Memory B cell (primary cell): Measurements from ENCODE around the gene IDE.
"Not testable (repeated sequence)": the region's sequence is repeated elsewhere in the genome, so short reads cannot be mapped to it uniquely, and the experiment has no call there.

ENCODE experiments used
- ATAC-seq: fragments of 150-1000 bp; cut with Tn5 transposase; 2 replicates; pipeline ENCODE4 v1.10.0; 2021; ENCODE audit warnings: low read depth, mild to moderate bottlenecking, moderate library complexity
- DNase-seq, 2 donors: peaks; one replicate each; pipeline ENCODE4 v3.0.0; 2022; ENCODE audit warnings: low spot score in 2 of 2
- H3K27ac Mint-ChIP-seq: one replicate; pipeline ENCODE4 v1.8.0; 2022; ENCODE audit warnings: mild to moderate bottlenecking, moderate library complexity, mixed read lengths
- H3K27me3 Mint-ChIP-seq: one replicate; pipeline ENCODE4 v1.8.0; 2022; ENCODE audit warnings: mixed read lengths
- H3K36me3 Mint-ChIP-seq: one replicate; pipeline ENCODE4 v1.8.0; 2022; ENCODE audit warnings: mild to moderate bottlenecking, mixed read lengths
- H3K4me1 Mint-ChIP-seq: one replicate; pipeline ENCODE4 v1.8.0; 2022; ENCODE audit warnings: mixed read lengths
- H3K4me3 Mint-ChIP-seq: one replicate; pipeline ENCODE4 v1.8.0; 2022; ENCODE audit warnings: mild to moderate bottlenecking, moderate library complexity, mixed read lengths
- H3K9me3 Mint-ChIP-seq: one replicate; pipeline ENCODE4 v1.8.0; 2022; ENCODE audit warnings: mixed read lengths

IDE gene

DNA sequence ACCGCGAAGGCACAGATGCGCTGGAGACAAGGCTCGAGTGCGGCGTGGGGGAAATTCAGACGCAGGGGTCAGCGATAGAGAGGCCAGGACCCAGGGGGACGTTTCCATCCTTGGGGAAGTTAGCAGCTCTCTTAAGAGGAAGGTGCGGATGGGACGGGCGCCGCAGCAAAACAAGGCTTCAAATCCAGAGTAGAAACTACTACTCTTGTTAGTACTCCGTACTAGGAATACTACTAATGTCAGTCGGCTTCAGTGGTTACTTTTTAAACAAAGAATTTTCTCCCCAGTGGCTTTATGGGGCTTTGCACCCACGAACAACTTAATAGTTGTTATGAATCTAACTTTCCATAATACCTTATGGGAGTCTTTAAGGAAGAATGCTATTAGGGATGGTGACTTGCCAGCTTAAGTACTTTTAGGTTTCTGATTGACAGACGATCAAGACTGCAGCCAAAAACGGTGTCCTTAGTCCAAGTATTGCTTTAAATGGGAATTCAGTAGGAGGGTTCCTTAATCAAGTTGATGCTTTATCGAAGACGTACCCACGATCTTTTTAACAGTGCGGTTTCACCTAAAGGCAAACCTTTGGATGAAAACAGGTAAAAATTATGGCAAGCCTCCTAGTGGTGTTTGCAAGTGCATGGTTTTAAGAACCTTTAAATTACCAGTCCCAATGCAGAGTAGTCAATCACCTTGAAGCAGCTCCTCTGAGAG, 812 bp upstream of the IDE start:
- Mint-ChIP-seq H3K4me3 (peak overlapping the region; percentile 91), H3K4me1 (peaks cover 19% of the 10 kb centered on the region), H3K9me3 (no peaks in the 10 kb centered on the region), H3K36me3 (no peaks in the 10 kb centered on the region), H3K27ac (peak overlapping the region; percentile 84), H3K27me3 (no peaks in the 10 kb centered on the region)
- DNase-seq (peak; percentile 11 to 81), ATAC-seq (peak; percentile 57)

DNA sequence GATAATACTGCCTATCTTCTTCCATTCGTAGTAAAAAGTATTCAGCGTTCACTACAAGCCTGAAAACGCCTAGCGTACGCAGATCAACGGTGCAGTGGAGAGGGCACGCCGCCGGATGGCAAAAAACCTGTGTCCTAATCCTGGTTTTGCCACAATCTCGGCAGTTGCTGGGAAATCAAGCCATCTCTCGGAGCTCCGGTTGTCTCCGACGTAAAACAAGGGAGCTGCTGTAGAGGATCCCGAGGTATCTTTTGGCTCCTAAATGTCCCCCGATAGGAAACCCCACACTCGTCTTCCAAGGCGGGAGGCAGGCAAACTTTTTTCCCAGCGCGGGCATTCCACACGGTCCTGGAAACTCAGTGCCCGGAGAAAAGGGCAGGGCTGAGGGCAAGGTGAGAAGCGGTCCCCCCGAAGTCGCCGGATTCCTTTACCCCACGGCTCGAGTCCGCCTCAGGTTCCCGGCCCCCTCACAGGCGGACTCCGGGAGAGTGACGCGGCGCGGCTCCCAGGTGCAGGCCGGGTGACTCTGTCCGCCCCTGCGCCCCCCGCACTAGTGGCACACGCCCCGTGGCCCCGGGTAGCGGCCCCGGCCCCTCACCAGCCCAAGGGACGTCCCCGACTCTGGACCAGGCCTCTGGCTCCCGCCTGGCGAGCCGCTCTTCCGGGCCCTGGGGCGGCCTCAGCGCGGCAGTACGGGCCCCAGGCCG, 649 bp downstream of the IDE start:
- ATAC-seq = peak; percentile 12
- H3K27me3 Mint-ChIP-seq = no peaks in the 10 kb centered on the region
- H3K4me3 Mint-ChIP-seq = peak overlapping the region; percentile 91
- no peaks in the 10 kb centered on the region for H3K9me3 Mint-ChIP-seq
- H3K4me1 Mint-ChIP-seq = peaks cover 24% of the 10 kb centered on the region
- peak overlapping the region; percentile 84 for H3K27ac Mint-ChIP-seq
- no peaks in the 10 kb centered on the region for H3K36me3 Mint-ChIP-seq
- peak; percentile 21 to 23 for DNase-seq

DNA sequence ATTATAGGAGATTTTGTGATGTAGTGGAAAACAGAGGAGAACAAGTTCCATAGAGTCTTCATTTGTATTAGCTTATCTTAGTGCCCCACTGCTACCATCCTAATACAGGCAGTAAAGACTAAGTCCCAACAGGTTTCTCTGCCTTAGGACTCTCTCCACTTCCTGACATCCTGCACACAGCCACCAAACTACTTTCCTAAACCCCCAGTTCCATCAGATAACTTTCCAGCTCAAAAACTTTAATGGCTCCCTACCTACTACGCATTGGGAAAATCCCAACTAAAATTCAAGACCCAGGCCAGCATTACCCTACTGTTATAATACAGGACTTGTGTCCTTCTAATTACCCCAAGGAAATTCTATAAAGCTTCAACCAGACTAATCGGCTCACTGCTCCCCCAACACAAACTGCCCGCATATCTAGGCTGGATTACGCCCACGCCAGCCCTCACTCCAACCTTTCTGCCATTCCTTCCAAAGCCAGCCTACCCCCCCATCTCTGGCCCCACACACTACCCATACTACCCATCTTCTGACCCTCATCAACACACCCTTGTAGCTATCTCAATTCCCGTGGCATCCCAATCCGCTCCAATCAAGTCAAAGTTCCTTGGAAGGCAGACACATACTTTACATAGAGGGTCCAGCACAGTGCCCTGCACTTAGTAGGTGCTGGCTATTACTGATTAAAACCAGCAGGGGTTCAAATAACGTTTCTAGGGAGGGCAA, 1.4 kb downstream of the IDE start:
- peak overlapping the region; percentile 91 for H3K4me3 Mint-ChIP-seq
- peaks cover 29% of the 10 kb centered on the region for H3K4me1 Mint-ChIP-seq
- no peak for ATAC-seq
- DNase-seq = no peak
- no peaks in the 10 kb centered on the region for H3K36me3 Mint-ChIP-seq
- no peaks in the 10 kb centered on the region for H3K9me3 Mint-ChIP-seq
- no peaks in the 10 kb centered on the region for H3K27me3 Mint-ChIP-seq
- H3K27ac Mint-ChIP-seq = peak overlapping the region; percentile 1

DNA sequence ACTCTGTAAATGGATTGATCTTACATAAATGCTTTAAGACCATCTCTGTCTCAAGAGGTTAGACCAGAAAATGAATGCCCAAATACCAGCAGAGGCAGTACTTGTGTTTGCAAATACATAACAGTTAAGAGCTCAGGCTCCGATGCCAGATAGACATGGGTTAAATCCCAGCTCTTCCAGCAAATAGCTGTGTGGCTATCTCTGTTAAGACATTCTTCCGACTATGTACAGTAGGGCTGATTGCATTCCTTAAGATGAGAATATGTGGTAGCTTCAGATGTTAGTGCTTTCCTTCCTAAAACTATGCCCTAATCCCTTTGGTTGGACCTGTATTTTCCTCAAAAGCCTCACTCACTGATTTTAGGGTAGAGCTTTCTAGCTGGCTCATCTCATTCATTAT, 2.2 kb downstream of the IDE start:
- peaks cover 32% of the 10 kb centered on the region for H3K4me1 Mint-ChIP-seq
- no peak overlapping the region for H3K4me3 Mint-ChIP-seq
- H3K27ac Mint-ChIP-seq = no peak overlapping the region
- DNase-seq = no peak
- no peaks in the 10 kb centered on the region for H3K27me3 Mint-ChIP-seq
- H3K9me3 Mint-ChIP-seq = no peaks in the 10 kb centered on the region
- no peaks in the 10 kb centered on the region for H3K36me3 Mint-ChIP-seq
- no peak for ATAC-seq

DNA sequence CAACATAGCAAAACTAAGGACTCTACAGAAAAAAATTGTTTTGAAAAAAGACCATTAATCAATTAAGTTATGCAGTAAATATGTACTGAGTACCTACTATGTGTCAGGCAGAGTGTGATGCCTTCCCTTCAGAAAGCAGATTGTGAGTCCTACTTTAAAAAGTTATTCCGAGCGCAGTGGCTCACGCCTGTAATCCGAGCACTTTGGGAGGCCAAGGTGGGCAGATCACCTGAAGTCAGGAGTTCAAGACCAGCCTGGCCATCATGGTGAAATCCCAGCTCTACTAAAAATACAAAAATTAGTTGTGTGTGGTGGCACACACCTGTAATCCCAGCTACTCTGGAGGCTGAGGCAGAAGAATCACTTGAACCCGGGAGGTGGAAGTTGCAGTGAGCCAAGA, 4.2 kb downstream of the IDE start:
- H3K27me3 Mint-ChIP-seq, ATAC-seq: not testable (repeated sequence)
- H3K4me1 Mint-ChIP-seq = peaks cover 35% of the 10 kb centered on the region

DNA sequence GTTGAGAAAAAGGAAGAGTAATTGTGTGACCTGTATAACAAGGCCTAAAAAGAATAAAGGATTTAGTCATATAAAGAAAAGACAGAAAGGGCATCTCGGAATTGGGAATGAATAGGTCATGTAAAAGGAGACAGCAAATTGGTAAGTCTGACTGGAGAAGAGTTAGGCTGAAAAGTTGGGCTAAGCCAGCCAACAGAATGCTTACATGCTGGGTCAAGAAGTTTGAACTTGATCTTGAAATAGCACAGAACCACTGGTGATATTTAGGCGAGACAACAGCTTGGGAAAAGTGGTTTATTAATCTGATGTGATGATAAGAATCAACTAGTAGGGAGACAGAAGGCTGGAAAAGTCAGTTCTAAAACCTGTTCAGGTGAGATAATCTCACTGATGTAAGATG, 4.8 kb downstream of the IDE start:
- DNase-seq = no peak
- Mint-ChIP-seq H3K27ac (peak overlapping the region; percentile 60), H3K4me1 (peaks cover 35% of the 10 kb centered on the region), H3K27me3 (no peaks in the 10 kb centered on the region), H3K36me3 (peaks cover 6% of the 10 kb centered on the region), H3K9me3 (peaks cover 3% of the 10 kb centered on the region), H3K4me3 (no peak overlapping the region)
- ATAC-seq = no peak

More for the DNA sequence above, 4.2 kb downstream of the IDE start:
- H3K9me3 Mint-ChIP-seq, H3K4me3 Mint-ChIP-seq, H3K36me3 Mint-ChIP-seq, DNase-seq: not testable (repeated sequence)
- H3K27ac Mint-ChIP-seq = peak overlapping the region; percentile 60

DNA sequence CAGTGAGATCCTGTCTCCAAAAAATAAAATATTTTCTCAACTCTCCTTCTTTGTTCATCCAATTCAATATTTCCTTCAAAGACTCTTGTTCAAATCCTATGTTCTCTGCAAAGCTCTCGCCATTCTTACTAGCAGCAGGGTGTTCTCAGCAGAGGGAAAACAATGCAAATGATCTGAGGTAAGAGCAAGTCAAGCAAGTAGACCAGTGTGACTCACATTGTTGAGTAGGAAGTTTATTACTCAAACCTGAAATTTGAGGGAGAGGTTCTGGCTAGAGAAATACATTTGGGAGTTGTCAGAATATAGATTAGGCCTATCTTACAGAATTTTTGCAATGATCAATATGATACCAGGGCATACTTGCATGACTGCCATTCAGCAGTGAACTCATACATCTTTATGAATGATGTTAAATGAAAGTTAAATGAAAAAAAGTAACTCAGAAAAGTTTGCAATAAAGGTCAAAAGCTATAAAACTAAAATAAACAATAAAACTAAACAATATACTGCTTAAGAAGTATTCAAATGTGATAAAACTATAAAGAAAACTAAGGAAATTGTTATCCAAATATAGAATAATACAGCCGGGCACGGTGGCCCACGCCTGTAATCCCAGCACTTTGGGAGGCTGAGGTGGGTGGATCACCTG, 5.8 kb downstream of the IDE start:
- H3K27me3 Mint-ChIP-seq = no peaks in the 10 kb centered on the region
- H3K36me3 Mint-ChIP-seq = peaks cover 8% of the 10 kb centered on the region
- peak overlapping the region; percentile 15 for H3K4me3 Mint-ChIP-seq
- peaks cover 3% of the 10 kb centered on the region for H3K9me3 Mint-ChIP-seq
- DNase-seq (no peak), ATAC-seq (peak; percentile 71)
- H3K4me1 Mint-ChIP-seq = peaks cover 35% of the 10 kb centered on the region
- no peak overlapping the region for H3K27ac Mint-ChIP-seq

DNA sequence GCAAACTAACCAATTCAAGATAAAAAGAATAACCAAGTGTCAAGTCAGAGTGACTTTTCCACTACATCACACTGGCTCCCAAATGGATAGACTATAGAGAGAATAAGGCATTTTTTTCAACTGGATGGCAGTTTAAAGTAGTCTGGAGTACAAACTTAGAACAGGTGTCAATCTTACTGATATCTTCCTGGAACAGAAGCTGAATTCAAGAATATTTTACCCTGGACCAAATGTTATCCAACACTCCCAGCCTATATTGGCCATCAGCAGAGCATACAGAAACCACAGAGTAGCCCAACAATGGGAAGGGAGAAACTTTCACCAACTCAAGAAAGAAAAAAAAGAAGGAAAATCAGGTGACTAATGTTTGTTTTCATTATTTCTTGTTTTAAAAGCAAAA, 11.5 kb downstream of the IDE start:
- peaks cover 5% of the 10 kb centered on the region for H3K9me3 Mint-ChIP-seq
- H3K27me3 Mint-ChIP-seq = no peaks in the 10 kb centered on the region
- H3K36me3 Mint-ChIP-seq = peaks cover 29% of the 10 kb centered on the region

DNA sequence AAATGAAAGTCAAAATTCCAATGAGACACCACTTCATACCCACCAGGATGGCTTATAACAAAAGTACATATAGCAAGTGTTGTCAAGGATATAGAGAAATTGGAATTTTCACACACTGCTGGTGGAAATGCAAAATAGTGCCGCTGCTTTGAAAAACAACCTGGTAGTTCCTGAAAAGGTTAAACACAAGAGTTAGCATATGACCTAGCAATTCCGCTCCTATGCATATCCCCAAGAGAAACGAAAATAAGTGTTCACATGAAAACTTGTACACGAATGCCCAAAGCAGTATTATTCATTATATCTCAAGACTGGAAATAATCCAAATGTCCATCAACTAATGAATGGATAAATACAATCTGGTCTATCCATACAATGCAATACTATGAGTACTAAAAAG, 14.8 kb downstream of the IDE start:
- Mint-ChIP-seq H3K4me3 (no peak overlapping the region), H3K27me3 (no peaks in the 10 kb centered on the region), H3K36me3 (peaks cover 32% of the 10 kb centered on the region), H3K4me1 (peaks cover 6% of the 10 kb centered on the region), H3K9me3 (peaks cover 2% of the 10 kb centered on the region), H3K27ac (no peak overlapping the region)
- no peak for DNase-seq
- ATAC-seq = no peak

More for the DNA sequence above, 11.5 kb downstream of the IDE start:
- Mint-ChIP-seq H3K27ac (peak overlapping the region; percentile 51), H3K4me3 (no peak overlapping the region), H3K4me1 (peaks cover 17% of the 10 kb centered on the region)
- no peak for DNase-seq
- no peak for ATAC-seq

DNA sequence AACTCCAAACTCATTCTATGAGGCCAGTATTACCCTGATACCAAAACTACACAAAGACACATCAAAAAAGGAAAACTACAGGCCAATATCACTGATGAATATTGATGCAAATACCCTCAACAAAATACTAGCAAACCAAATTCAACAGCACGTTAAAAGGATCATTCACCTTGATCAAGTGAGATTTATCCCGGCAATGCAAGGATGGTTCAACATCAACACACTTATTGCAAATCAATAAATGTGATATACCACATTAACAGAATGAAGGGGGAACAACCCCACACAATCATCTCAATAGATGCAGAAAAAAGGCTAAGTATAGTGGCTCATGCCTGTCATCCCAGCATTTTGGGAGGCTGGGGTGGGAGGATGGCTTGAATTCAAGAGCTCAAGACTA, 19.9 kb downstream of the IDE start:
- Mint-ChIP-seq H3K9me3 (peaks cover 7% of the 10 kb centered on the region), H3K27ac (no peak overlapping the region), H3K27me3 (no peaks in the 10 kb centered on the region), H3K4me1 (peaks cover 6% of the 10 kb centered on the region), H3K36me3 (peaks cover 28% of the 10 kb centered on the region), H3K4me3 (no peak overlapping the region)
- DNase-seq (no peak), ATAC-seq (no peak)

DNA sequence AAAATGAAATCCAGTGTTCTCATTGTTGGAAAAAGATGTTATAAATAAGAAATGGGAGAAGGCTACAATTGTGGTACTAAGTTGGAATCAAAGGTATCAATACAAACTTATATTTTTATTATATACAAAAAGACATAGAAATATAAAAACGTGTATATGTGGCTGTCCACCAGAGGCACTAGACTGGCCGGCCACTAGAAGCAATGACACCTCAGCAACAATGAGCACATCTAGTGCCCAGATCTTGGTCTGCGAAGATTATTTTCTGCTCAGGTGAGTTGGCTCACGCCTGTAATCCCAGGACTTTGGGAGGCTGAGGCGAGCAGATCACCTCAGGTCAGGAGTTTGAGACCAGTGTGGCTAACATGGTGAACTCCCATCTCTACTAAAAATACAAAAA, 21.6 kb downstream of the IDE start:
- H3K27me3 Mint-ChIP-seq = no peaks in the 10 kb centered on the region
- H3K27ac Mint-ChIP-seq = no peak overlapping the region
- peaks cover 7% of the 10 kb centered on the region for H3K9me3 Mint-ChIP-seq
- H3K4me3 Mint-ChIP-seq = no peak overlapping the region
- peaks cover 24% of the 10 kb centered on the region for H3K36me3 Mint-ChIP-seq
- peaks cover 6% of the 10 kb centered on the region for H3K4me1 Mint-ChIP-seq
- ATAC-seq (no peak), DNase-seq (no peak)

DNA sequence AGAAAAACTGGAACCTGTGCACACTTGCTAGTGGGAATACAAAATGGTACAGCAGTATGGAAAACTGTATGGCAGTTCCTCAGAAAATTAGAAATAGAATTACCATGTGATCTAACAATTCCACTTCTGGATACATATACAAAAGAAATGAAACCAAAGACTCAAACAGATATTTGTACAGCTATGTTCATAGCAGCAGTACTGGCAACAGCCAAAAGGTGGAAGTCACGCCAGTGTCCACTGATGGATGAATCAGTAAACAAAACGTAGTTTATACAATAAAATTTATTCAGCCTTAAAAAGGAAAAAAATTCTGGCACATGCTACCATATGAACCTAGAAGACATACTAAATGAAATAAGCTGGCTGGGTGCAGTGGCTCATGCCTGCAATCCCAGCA, 23.0 kb downstream of the IDE start:
- peaks cover 8% of the 10 kb centered on the region for H3K4me1 Mint-ChIP-seq
- ATAC-seq (no peak), DNase-seq (no peak)
- no peaks in the 10 kb centered on the region for H3K27me3 Mint-ChIP-seq
- H3K27ac Mint-ChIP-seq = no peak overlapping the region
- peaks cover 23% of the 10 kb centered on the region for H3K36me3 Mint-ChIP-seq
- H3K9me3 Mint-ChIP-seq = peaks cover 7% of the 10 kb centered on the region
- no peak overlapping the region for H3K4me3 Mint-ChIP-seq

DNA sequence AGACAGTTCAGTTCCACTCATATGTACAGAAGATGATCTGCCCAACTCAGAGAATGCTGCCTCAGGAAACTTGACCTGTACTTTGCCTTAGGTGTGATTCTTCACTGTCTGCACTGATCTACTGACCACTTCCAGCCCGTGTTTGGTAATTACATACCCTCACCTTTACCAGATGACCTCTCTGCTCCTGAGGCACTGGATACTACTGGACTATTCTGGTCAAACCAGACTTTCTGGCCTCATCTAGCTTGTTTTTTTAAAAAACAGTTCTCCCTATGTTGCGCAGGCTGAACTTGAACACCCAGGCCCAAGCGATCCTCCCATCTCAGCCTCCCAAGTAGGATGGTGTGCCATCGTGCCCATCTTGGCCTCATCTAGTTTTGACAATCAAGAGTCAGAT, 26.2 kb downstream of the IDE start:
- no peak for ATAC-seq

DNA sequence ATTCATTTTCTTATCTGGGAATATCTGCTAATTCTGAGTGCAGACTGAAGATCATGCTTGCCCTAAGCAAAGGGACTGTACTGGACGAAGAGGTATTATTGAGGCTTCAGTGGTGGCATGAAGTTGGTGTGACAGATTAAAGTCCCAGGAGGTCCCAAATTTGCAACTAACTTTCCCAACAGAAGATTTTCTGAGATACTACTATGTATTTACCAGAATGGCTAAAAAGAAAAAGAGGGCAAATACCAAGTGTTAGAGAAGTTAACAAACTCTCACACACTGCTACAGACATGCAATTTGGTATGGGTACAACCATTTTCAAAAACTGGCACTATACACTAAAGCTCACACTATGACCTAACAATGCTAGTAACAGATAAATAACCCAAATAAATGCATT, 28.3 kb downstream of the IDE start:
- H3K36me3 Mint-ChIP-seq = peaks cover 8% of the 10 kb centered on the region
- no peaks in the 10 kb centered on the region for H3K9me3 Mint-ChIP-seq
- no peak overlapping the region for H3K4me3 Mint-ChIP-seq
- H3K4me1 Mint-ChIP-seq = peaks cover 27% of the 10 kb centered on the region
- H3K27ac Mint-ChIP-seq = no peak overlapping the region
- no peak for DNase-seq
- ATAC-seq = no peak
- H3K27me3 Mint-ChIP-seq = no peaks in the 10 kb centered on the region

More for the DNA sequence above, 26.2 kb downstream of the IDE start:
- Mint-ChIP-seq H3K27ac (no peak overlapping the region), H3K4me1 (peaks cover 20% of the 10 kb centered on the region), H3K4me3 (no peak overlapping the region), H3K27me3 (no peaks in the 10 kb centered on the region), H3K9me3 (no peaks in the 10 kb centered on the region), H3K36me3 (peaks cover 11% of the 10 kb centered on the region)
- DNase-seq = no peak
